NK-92 treated with Interleukin-12 subunit alpha and Interleukin-12 subunit beta, amount 100 ng/mL, for 24 hours (cell line): ENCODE results near the gene COASY.
A peak's percentile ranks its signal among the peaks of the same experiment; 100 is the strongest.
"Not testable (repeated sequence)": the region's sequence is repeated elsewhere in the genome, so short reads cannot be mapped to it uniquely, and the experiment has no call there.

Experiments
- DNase-seq: peaks from one replicate; lab custom pipeline; 2025; lab: John Stamatoyannopoulos, UW

COASY gene

DNA sequence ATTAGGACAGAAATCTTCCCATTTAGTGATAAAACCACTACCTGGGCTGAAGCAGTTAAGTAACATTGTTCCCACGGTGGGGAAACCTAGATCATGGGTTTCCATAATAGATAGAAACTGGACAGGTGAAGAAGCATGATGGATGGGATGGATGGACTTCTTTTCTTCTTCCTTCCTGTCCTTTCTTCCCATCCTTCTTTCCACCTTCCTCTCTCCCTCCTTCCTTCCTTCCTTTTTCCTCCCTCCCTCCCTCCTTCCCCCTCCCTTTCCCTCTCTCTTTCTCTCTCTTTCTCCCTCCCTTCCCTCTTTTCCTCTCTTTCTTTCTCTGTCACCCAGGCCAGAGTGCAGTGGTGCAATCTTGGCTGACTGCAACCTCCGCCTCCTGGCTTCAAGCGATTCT is 12.5 kb downstream of the COASY start:
- DNase-seq, result no peak

DNA sequence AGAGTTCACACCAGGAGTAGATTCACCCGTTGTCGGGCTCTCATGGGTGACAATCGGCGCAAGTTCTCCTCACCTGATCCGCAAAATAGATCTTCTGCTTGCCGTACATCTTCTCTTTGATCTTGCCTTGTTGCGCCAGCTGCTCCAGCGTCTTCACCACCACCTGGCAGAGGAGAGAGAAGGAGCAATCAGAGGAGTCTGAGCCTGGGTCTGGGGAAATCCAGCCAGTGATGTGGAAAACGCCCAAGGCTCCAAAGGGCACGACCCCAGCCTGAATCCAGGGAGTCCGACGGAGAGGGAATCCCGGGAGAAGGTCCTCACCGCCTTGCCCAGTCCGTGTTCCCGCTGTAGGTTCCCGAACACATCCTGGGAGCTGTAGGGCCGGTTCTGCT is 15.2 kb downstream of the COASY start:
- DNase-seq, result no peak

DNA sequence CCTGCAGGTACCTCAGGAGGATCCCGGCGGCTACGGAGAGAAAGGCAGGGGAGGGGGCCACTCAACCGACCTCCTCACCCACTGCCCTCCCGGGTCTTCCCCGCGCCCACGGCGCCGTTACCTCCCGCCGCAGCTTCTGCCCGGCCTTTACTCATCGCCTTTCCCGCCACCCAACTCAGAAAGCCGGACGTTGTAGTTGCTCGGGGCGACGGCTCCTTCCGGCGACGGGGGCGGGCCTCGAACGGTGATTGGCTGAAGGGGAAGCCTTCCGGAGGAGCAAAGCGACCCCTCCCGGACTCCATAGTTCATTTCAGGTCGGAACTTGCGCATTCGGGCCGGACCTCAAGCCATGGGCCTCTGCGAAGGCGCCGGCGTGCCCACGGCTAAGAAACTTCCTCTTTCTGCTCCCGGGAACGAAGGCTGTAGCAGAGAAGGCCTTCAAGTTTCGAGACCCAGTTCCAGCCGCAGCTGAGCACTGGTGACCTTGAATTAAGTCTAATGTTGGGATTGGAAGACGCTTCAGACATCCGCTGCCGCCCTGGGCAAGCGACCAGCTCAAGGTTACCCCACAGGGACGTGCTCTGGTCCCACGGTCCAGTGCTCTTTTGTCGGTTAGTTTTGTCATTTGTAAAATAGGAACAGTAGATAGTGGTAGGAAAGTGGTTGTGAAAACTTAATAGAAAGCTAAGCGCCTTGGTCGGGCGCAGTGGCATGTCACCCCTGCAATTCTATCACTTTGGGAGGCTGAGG is 15.8 kb downstream of the COASY start, which contains the start of gene PSMC3IP:
TSS of gene PSMC3IP (minus strand) at position 198 of the 750 bp plus-strand sequence. CDS start at position 155, 43 bp downstream.
- peak; percentile 93 for DNase-seq

DNA sequence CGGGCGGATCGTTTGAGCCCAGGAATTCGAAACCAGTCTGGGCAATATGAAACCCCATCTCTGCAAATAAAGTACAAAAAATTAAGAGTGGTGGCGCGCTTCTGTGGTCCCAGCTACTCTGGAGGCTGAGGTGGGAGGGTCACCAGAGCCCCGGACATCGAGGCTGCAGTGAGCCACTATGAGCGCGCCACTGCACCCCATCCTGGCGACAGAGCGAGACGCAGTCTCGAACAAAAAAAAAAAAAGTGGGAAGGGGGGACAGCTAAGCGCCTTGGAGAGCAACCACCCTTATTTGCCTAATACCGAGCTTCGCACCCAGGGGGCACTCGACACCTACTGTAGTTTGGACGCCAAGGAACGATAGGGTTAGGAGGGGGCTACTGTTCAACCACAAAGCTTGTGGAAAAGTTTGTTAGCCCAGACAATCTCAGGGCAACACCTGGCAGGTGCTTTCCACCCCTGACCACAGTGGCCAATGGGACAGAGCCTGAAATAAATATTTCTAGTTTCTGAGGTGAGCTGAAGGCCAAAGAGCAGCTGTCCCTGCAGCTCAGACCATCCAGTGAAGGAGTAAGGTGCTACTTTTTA is 16.4 kb downstream of the COASY start:
- DNase-seq, result peak; percentile 53

DNA sequence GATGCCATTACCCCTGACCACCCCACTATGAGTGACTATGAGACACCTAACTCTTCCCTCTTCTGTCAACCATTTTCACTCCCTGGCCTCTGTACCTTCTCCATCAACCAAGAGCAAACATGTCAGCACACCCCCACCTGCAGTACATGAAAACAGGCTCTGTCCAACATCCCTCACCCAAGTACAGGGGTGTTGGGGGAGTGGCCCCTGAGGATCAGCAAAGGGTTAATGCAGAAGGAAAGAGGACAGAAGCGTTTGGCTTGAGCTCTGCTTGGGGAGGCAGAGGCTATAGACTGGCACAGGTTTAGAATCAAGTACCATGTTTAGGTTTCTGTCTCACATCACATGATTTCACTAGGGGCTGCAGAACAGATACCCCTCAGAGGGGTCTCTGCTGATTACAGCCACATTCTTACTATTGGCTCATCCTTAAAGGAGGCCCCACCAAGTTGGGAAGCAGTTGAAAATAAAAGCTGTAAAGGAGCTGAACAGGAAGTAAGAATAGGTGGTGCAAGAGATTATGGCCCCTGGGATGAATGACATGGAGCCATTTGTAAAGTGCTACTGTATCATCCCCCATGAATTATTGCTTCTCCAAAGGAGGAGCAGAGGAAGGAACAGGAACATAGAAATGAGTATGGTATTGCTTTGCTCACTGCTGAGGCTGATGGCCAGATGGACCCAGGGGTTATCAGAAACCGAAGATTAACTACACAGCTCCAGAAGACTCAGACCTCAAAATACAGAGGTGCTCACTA is 18.0 kb downstream of the COASY start:
- DNase-seq, result no peak

DNA sequence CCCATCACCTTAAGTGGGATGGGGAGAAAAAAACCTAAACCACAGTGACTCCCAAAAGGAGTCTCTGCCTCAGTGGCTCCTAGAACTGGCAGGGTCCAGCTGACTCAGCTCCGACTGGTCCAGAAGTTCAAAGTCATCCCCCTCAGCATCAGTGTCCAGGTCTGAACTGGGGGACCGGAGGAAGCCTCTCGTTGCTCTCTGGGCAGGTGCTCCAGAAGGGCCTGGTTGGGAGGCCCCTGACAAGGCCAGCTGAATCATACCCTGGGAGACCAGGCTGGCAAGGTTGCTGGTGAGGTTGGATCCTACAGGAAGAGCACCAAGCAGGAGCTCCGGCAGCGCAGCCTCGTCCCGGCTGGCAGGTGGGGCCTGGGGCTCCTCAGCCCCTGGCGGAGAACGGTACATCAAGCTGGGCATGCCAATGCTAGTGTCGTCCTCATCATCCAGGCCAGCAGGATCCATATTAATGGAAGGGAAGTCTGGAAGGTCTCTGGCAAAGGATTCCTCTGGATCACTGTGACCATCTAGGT is 19.9 kb downstream of the COASY start:
- DNase-seq, result no peak

DNA sequence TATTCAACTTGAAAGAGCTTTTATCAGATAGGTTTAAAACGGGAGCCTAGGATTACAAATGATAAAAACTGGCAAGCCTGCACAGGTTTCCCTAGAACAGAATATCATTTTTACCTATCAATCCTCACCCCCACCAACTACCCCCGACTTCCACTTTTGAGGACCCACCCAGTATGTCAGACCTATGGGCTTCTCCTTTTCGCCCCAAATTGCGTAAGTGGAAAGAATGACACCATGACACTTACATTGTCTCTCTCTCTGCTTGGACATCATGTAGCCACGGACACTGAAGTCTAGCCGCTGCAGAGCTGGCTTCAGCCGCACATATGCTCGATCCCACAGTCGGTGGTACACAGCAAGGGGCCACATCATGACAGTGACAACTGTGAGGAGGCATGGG is 22.9 kb downstream of the COASY start:
- no peak for DNase-seq

DNA sequence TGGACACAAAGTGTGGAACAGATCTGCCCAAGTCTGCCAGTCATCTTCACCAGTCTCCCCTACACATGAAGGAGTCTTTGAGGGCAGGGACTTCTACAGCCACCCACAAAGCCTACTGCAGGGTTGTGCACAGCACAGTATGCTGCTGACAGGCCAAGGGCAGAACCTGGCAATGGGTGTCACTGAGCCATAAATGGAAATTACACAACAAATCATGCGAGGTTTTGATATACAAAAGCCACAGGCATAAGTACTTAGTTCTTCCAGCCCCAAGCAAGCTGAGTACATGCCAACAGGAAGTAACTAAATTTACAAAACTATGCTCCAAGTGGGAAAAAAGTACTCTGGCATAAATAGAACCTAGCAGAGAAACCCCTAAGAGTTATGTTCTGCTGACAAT is 23.4 kb downstream of the COASY start:
- DNase-seq, result no peak

DNA sequence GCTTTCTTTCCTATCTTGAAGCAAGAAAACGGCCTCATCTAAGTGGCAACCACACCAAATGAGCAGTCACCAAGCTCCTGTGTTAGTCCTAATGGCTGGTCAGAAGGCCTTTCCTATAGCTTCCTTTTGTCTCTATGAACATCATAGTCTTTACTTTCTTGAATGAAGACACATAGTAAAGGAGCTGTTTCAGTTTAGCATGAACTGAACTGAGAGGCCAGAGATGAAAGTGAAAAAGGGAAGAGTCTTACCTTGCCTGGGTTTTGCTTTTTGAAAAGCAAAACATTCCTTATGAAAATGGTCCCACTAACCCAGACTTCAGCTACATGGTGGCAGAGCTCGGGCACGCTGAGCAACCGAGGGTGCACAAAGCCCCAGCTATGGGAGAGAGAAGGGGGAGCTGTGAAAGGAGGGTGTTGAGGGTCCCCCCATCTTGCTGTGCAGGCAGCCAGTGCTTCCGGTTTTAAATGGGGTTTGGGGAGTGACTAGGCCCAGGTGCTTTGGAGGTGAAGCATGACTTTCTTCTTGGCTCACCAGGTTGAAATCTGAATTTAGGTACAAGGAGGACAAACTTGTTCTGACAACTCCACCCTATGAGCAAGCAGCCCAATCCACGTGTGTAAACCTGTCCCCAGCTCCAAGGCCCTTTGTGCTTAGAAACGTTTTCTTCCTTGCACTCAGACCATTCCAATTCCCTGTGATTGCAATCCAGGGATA is 24.7 kb downstream of the COASY start:
- no peak for DNase-seq

DNA sequence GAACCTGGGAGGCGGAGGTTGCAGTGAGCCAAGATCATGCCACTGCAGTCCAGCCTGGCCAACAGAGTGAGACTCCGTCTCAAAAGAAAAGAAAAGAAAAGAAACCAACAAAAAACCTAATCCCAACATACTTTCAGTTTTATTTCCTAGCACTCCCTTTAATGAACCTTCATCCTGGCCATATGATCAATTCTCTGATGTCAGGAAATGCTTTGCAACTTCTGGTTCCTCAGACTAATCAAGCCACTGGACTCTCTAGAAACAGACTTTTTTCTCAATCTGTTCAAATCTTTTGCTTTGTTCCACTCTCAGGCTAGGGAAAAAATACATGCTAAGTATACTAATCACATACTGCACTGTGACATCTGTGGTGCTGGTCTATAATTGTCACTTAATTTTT is 28.9 kb downstream of the COASY start:
- no peak for DNase-seq

DNA sequence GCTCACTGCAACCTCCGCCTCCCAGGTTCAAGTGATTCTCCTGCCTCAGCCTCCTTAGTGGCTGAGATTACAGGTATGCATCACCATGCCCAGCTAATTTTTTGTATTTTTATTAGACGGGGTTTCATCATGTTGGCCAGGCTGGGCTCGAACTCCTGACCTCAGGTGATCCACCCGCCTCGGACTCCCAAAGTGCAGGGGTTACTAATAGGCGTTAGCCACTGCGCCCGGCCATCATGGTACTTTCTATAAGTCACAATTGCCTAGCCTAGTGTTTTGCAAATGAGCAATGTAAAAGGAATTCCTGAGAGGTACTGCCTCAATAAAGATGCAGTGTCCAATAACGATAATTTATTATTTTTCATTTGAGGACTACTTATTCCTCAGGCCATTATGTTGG is 29.5 kb downstream of the COASY start:
- DNase-seq, result no peak

DNA sequence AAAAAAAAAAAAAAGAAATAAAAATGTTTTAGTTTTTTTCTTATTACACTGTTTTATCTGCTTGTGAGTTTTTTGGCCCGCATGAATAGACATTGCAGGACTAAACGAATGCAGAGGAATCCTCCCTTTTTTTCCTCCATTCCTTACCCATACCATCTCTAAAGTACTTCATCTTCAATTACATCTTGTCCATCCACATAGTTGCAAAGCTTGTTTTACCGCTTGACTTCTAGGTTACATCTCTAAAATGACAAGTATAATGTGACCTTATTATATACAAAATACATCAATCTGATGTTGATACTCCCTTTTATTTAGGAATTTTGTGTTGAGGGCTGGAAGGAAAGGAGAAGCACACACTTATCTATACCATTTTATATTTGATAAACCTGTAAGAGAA is 34.4 kb downstream of the COASY start:
- DNase-seq, result no peak

DNA sequence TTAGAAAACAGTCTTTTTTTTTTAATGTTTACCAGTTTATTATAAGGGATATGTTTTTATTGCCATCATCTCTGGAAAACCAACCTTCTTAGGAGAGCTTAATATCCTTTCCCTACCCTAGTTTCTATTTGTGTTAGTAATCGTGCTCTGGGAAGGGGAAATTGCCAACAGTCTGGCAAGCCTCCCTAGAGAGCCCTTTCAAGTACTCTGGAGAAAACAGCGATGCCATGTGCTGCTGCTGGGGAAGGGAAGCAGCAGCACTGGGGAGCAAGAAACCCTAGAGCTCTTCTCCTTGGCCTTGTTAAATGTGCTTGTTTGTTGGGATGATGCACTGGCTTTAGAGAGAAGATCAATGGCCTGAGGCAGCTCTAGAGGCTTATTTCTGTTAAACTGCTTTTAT is 37.0 kb downstream of the COASY start:
- no peak for DNase-seq

DNA sequence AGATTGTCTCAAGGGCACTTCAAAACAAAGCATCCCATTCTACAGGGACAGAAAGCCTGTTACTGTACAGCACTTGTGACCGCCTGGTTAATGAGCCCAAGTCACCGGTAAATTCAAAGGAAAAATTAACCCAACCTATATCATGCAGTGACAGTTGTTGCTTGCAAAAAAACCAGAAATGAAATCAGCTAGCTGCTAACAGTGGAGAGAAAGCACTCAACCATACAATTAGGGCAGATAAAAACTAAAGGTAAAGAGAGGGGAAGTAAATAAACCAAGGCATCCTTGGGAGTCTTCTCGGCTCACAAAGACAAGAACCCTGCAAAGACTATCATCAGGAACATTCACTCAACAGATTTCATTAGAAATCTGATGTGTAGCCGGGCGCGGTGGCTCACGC is 41.4 kb downstream of the COASY start:
- DNase-seq, result no peak

DNA sequence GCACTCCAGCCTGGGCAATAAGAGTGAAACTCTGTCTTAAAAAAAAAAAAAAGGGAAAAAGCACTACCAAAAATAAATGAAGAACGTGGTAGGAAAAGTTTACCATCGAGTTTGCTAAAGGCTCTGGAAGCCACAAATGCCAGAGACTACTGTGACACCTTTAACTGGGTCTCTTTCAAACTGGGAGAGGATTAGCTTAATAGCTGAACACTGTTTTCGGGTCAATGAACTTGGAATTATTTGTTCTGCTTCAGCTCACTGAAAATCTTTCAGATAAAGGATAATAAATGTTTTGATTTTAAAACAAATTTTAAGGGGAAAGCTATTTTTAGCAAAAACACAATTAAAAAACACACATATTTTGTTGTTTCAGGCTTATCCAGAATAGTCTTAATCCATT is 45.8 kb downstream of the COASY start:
- DNase-seq, result no peak

DNA sequence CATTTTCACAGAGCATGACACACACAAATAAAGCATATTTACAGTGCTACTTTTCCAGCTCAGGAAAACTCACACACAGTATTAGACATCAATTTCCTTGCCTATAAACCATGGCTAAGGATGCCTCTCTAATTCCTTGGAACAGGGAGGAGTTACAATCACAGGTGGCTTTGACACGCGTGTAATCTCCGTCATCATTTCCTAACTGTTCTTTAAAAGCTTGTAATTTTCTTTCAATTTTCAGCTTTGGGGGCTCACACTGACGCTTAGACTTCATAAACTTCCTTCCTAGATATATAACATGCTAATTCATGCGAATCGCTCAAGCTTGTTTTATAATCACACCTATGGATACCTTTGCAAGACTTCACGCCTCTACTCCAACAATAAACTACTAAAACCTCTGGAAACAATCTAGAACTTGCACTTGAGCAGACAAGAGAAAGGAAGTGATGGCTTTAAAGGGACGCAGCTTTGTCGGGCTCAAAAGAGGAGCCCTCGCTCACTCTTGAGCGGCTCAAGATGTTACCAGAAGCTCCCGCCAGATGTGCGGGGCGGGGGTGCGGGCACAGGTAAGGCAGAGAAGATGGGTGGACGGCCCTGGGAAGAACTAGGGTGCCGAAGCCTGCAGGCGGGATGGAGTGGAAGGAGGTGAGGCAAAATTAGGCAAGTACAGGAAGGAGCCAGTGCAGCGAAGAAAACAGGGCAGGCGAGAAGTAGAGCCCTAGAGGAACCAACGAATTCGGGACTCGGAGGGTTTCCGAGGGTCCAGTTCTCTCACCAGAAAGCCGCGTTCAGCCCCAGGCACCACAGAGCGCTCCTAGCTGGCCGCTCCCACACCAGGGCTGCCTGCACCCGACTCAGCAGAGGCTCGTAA is 46.6 kb downstream of the COASY start:
- no peak for DNase-seq

DNA sequence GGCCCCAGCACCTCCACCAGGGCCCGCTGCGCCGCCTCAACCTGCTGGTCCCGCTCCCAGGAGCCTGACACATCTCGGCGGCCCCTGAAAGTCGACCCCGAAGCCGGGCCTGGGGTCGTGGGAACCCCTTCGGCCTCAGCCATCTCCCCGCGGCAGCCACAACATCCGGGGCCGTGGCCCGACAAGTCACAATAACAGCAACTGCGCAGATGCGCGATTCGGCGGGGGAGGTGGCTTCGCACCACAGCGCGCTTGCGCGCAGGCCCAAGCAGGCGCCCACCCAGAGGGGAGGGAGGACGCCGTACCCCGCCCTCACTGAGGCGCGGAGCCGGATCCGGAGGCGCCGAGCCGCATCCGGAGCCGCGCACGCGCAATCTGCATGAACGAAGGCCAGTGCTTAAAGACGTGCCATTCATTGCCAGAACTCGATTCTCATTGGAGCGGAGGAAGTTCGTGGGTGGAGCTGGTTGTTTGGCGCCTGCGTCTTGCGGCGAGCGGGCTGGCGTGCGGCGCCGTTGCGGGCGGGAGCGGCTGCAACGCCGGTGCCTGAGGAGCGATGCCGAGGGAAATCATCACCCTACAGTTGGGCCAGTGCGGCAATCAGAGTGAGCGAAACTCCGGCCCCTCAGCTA is 47.4 kb downstream of the COASY start, which contains the start of the genes RETREG3 and TUBG1:
TSS of gene RETREG3 (minus strand) at position 193 of the 632 bp plus-strand sequence. CDS start at position 143, 50 bp downstream.
TSS of gene TUBG1 (plus strand) at position 502 of the 632 bp plus-strand sequence. CDS start at position 557, 55 bp downstream.
- DNase-seq, result peak; percentile 100

DNA sequence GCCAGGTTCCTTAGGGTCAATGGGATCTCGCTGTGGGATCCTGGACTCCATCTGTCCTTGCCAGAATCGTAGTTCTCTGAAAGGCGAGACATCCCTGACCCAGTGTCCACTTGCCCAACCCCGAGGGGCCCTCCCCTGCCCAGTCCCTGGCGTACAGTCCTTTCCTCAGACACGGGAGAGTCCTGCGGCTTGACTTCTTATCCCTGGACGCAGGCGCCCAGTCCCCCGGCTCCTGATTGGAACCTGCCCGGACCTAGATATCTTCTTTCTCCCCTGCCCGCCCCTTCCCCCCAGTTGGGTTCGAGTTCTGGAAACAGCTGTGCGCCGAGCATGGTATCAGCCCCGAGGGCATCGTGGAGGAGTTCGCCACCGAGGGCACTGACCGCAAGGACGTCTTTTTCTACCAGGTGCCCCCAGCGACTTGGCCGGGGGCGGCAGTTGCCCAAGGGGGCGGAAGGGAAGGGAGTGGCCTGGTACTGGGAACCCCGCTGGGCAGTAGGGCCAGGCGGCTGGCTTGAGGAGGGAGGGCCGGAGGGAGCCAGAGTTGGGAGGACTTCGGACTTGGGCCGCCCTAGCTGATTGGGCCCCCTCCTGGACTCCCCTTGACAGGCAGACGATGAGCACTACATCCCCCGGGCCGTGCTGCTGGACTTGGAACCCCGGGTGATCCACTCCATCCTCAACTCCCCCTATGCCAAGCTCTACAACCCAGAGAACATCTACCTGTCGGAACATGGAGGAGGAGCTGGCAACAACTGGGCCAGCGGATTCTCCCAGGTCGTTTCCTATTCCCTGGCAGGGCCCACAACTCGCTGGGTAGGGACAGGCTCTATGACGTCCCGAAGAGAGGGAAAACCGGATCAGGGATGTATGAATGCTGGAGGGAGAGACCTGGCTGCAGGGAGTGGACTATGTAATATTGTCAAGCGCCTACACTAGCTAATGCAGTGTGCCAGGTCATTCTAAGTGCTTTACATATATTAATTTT is 48.2 kb downstream of the COASY start:
- DNase-seq, result not testable (repeated sequence)

DNA sequence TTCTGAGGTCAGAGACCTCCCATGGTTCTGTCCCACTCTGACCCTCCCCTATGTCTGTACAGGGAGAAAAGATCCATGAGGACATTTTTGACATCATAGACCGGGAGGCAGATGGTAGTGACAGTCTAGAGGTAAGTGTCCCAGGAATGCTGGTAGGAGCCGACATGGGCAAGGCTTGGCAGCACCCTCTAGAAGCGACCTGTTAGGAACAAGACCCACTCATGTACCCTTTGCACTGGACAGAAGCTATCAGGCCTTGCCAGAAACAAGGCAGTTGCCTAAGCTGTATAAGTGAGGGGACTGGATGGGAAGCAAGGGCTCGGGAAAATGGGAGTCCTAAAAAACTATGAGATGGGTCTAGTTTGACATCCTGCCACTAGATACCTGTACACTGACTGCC is 50.1 kb downstream of the COASY start:
- DNase-seq, result no peak
